ENCODE data around the gene DNAJC18.
A peak's percentile ranks its signal among the peaks of the same experiment; 100 is the strongest.

GRCh38 chr5:139461698-139462097, 22.4 kb upstream of the DNAJC18 start:
- TF ChIP-seq TAF1 (IDR thresholded peaks at IDR 0.05; ENCODE audit: low read depth, low read length): no peak
- peak in 1 of 3 experiments; percentile 5; a peak in 1 of 4 replicates for TF ChIP-seq CTCF (IDR thresholded peaks at IDR 0.05; ENCODE audit: control extremely low read depth in 1 of 3, insufficient read depth in 1 of 3, low read depth in 1 of 3, low read length in 3 of 3)
- TF ChIP-seq RNF2 (IDR thresholded peaks at IDR 0.05; ENCODE audit: borderline replicate concordance, low read depth, low read length, missing control alignments, poor library complexity, severe bottlenecking): no peak
- no peak for TF ChIP-seq CREB1 (IDR thresholded peaks at IDR 0.05)
- no peak for TF ChIP-seq POLR2A (IDR thresholded peaks at IDR 0.05; ENCODE audit: control extremely low read depth in 1 of 2, low read depth in 2 of 2, low read length in 2 of 2)
- TF ChIP-seq POLR2AphosphoS5 (IDR thresholded peaks at IDR 0.05; ENCODE audit: low read depth, low read length): no peak
- TF ChIP-seq KDM1A (IDR thresholded peaks at IDR 0.05; ENCODE audit: borderline replicate concordance, low read length): no peak
- no peak for TF ChIP-seq SRF (IDR thresholded peaks at IDR 0.05; ENCODE audit: low read depth, low read length)
- TF ChIP-seq HDAC2 (IDR thresholded peaks at IDR 0.05; ENCODE audit: borderline replicate concordance in 1 of 2, low read depth in 2 of 2, low read length in 2 of 2): no peak
- no peak for TF ChIP-seq SUZ12 (IDR thresholded peaks at IDR 0.05; ENCODE audit: low read length)
- TF ChIP-seq CEBPB (IDR thresholded peaks at IDR 0.05; ENCODE audit: low read depth, low read length): no peak
